Fibroblast of peridontal ligament (primary cell): Measurements from ENCODE around the gene ANXA1.

Source experiments
- DNase-seq: peaks from one replicate; pipeline ENCODE4 v3.0.0-alpha.2; 2010; ENCODE audit errors: extremely low read depth

Gene ANXA1

GRCh38 chr9:73137914-73138313, 13.8 kb upstream of the ANXA1 start:
- DNase-seq = no peak

- no peak for DNase-seq
Observed at GRCh38 chr9:73138516-73138915, 13.1 kb upstream of the ANXA1 start.

GRCh38 chr9:73141282-73141681, 10.4 kb upstream of the ANXA1 start:
- peak; percentile 60 for DNase-seq

GRCh38 chr9:73143711-73144328, 7.8 kb upstream of the ANXA1 start:
- DNase-seq = peak; percentile 89

GRCh38 chr9:73146111-73146815, 5.4 kb upstream of the ANXA1 start:
- DNase-seq = no peak

GRCh38 chr9:73148447-73148937, 3.2 kb upstream of the ANXA1 start:
- DNase-seq = peak; percentile 72

GRCh38 chr9:73149371-73150067, 2.1 kb upstream of the ANXA1 start:
- peak; percentile 92 for DNase-seq

- peak; percentile 73 for DNase-seq
Observed at GRCh38 chr9:73152543-73152844, 829 bp downstream of the ANXA1 start.

- DNase-seq = peak; percentile 59
Observed at GRCh38 chr9:73152953-73153352, 1.3 kb downstream of the ANXA1 start.

GRCh38 chr9:73153793-73154227, 2.1 kb downstream of the ANXA1 start:
- peak; percentile 51 for DNase-seq

GRCh38 chr9:73154271-73154670, 2.6 kb downstream of the ANXA1 start:
- no peak for DNase-seq

GRCh38 chr9:73154722-73155121, 3.1 kb downstream of the ANXA1 start:
- no peak for DNase-seq

GRCh38 chr9:73155377-73155776, 3.7 kb downstream of the ANXA1 start:
- peak; percentile 25 for DNase-seq

GRCh38 chr9:73155968-73156864, 4.6 kb downstream of the ANXA1 start:
- DNase-seq = peak; percentile 38

- DNase-seq = no peak
Observed at GRCh38 chr9:73156865-73157187, 5.2 kb downstream of the ANXA1 start.

- no peak for DNase-seq
Observed at GRCh38 chr9:73157811-73158210, 6.1 kb downstream of the ANXA1 start.

- no peak for DNase-seq
Observed at GRCh38 chr9:73158723-73159122, 7.1 kb downstream of the ANXA1 start.

- no peak for DNase-seq
Observed at GRCh38 chr9:73160868-73161267, 9.2 kb downstream of the ANXA1 start.

GRCh38 chr9:73162987-73163768, 11.5 kb downstream of the ANXA1 start:
- DNase-seq = no peak

GRCh38 chr9:73165911-73166310, 14.2 kb downstream of the ANXA1 start:
- no peak for DNase-seq

- DNase-seq = no peak
Observed at GRCh38 chr9:73166468-73166867, 14.8 kb downstream of the ANXA1 start.
